GM12872 (cell line): ENCODE results near the gene RAB6B.

Source experiments
- CTCF ChIP-seq: IDR thresholded peaks from 3 replicates; pipeline ENCODE4 v1.5.1; 2011; ENCODE audit warnings: low read depth, mild to moderate bottlenecking, low read length, moderate library complexity; ENCODE audit not compliant: insufficient read depth

Gene RAB6B

GRCh38 chr3:133884887-133885711 lies 10.6 kb downstream of the RAB6B start:
- TF ChIP-seq CTCF, result no peak

GRCh38 chr3:133884054-133884886 lies 11.4 kb downstream of the RAB6B start:
- no peak for TF ChIP-seq CTCF

- TF ChIP-seq CTCF, result no peak
Measured at GRCh38 chr3:133883641-133884040, 12.0 kb downstream of the RAB6B start.

GRCh38 chr3:133882986-133883586 lies 12.6 kb downstream of the RAB6B start:
- no peak for TF ChIP-seq CTCF

GRCh38 chr3:133881939-133882825 lies 13.5 kb downstream of the RAB6B start:
- no peak for TF ChIP-seq CTCF

- TF ChIP-seq CTCF, result no peak
Measured at GRCh38 chr3:133881492-133881891, 14.2 kb downstream of the RAB6B start.
